GM12878 (cell line): ENCODE measurements around the gene RAB3IL1. TPM values are rescaled to one million over a fixed set of nuclear protein-coding genes. Genes with fewer than 3 reads are reported as not detected.

Source experiments
- ATAC-seq: fragments of 200-7000 bp; cut with Tn5 transposase; 3 replicates; pipeline ENCODE4 v1.9.1; 2020; ENCODE audit warnings: mild to moderate bottlenecking, moderate library complexity
- BruUV-seq: library from RNA; stranded (reverse); fragments of 400-500 nt; replicated peaks from 2 replicates; lab custom pipeline; 2021; lab: Mats Ljungman, UMichigan
- CTCF ChIA-PET: fragments of 300-600 bp; sonication (Branson Sonifier 250); formaldehyde crosslinking; extraction: SDS; loops from one replicate; lab custom pipeline; 2021; ENCODE audit warnings: inconsistent platforms; lab: Yijun Ruan, JAX
- POLR2A ChIA-PET: fragments of 350-600 bp; formaldehyde crosslinking; extraction: SDS; loops from one replicate; lab custom pipeline; 2021; ENCODE audit warnings: inconsistent platforms; lab: Charles Lee
- RAD21 ChIA-PET: fragments of 300-600 bp; sonication (Branson Sonifier 250); formaldehyde crosslinking; loops from one replicate; lab custom pipeline; 2023; ENCODE audit warnings: antibody characterized with exemption; ENCODE audit not compliant: unreplicated experiment; lab: Charles Lee
- SMC1A ChIA-PET: fragments of 300-600 bp; sonication (Branson Sonifier 250); formaldehyde crosslinking; loops from one replicate; lab custom pipeline; 2023; ENCODE audit not compliant: unreplicated experiment, uncharacterized antibody; lab: Charles Lee
- DNase-seq: peaks from one replicate; pipeline ENCODE4 v3.0.0-alpha.2; 2011; ENCODE audit warnings: low read depth, low spot score
- FAIRE-seq: peaks from 3 replicates; lab custom pipeline; 2011; peaks lifted over from hg19 to GRCh38; lab: Jason Lieb, UNC
- H2AFZ ChIP-seq: 2 replicates; pipeline ENCODE4 v1.6.0; 2011; ENCODE audit warnings: low read depth, low read length, control low read depth; ENCODE audit not compliant: control insufficient read depth
- H3K27ac ChIP-seq: 2 replicates; pipeline ENCODE4 v1.5.1; 2011; ENCODE audit warnings: control low read depth; ENCODE audit not compliant: control insufficient read depth, insufficient read depth
- H3K27me3 ChIP-seq, 2 experiments: replicated peaks in 1 of 2; 2 replicates each; pipeline versions ENCODE4 v1.6.0 to v1.6.1; 2011; ENCODE audit warnings: low read length in 1 of 2; ENCODE audit not compliant: control insufficient read depth in 2 of 2, insufficient read depth in 2 of 2
- H3K36me3 ChIP-seq, 2 experiments: 2 replicates each; pipeline ENCODE4 v1.5.1; 2011; ENCODE audit warnings: low read length in 1 of 2; ENCODE audit not compliant: control insufficient read depth in 2 of 2, insufficient read depth in 2 of 2
- H3K4me1 ChIP-seq: 2 replicates; pipeline ENCODE4 v1.6.1; 2011; ENCODE audit warnings: mild to moderate bottlenecking, low read length, moderate library complexity, mixed read lengths; ENCODE audit not compliant: control insufficient read depth, insufficient read depth
- H3K4me2 ChIP-seq: 2 replicates; pipeline ENCODE4 v1.6.0; 2011; ENCODE audit warnings: control low read depth; ENCODE audit not compliant: control insufficient read depth, insufficient read depth
- H3K4me3 ChIP-seq: fragments of 200-600 bp; sonication (generic); 2 replicates; pipeline ENCODE4 v1.5.1; 2016
- H3K79me2 ChIP-seq: 2 replicates; pipeline ENCODE4 v1.6.0; 2011; ENCODE audit warnings: low read length; ENCODE audit not compliant: control insufficient read depth, insufficient read depth
- H3K9ac ChIP-seq: 2 replicates; pipeline ENCODE4 v1.8.0; 2011; ENCODE audit warnings: low read length, control low read depth, mixed read lengths; ENCODE audit not compliant: control insufficient read depth, insufficient read depth
- H3K9me3 ChIP-seq: replicated peaks from 3 replicates; pipeline ENCODE4 v1.5.1; 2011; ENCODE audit warnings: mild to moderate bottlenecking, low read length; ENCODE audit not compliant: control insufficient read depth, insufficient read depth
- H4K20me1 ChIP-seq: 2 replicates; pipeline ENCODE4 v1.6.0; 2011; ENCODE audit not compliant: control insufficient read depth, insufficient read depth
- CBX3 ChIP-seq: fragments of 200-600 bp; sonication (generic); IDR thresholded peaks from 2 replicates; pipeline ENCODE4 v1.6.1; 2016; ENCODE audit warnings: low read depth, borderline replicate concordance
- CEBPB ChIP-seq, 2 experiments: fragments of 150-350 bp in 1 of 2; IDR thresholded peaks; 2 replicates each; pipeline ENCODE4 v1.6.1; 2012 to 2014; ENCODE audit warnings: low read depth in 2 of 2, low read length in 2 of 2, borderline replicate concordance in 1 of 2, inconsistent platforms in 1 of 2
- GATAD2B ChIP-seq: fragments of 450-650 bp; conservative IDR thresholded peaks from 2 replicates; pipeline ENCODE4 v1.6.1; 2017; ENCODE audit warnings: low read depth, mild to moderate bottlenecking, moderate library complexity
- IKZF1 ChIP-seq: fragments of 450-650 bp; conservative IDR thresholded peaks from 2 replicates; pipeline ENCODE4 v1.6.1; 2017; ENCODE audit warnings: antibody characterized with exemption, mild to moderate bottlenecking
- MYC ChIP-seq: IDR thresholded peaks from 2 replicates; pipeline ENCODE4 v1.6.1; 2011; ENCODE audit warnings: mild to moderate bottlenecking, low read length, moderate library complexity, inconsistent platforms; ENCODE audit not compliant: insufficient read depth, insufficient replicate concordance, insufficient read length, severe bottlenecking
- NFYA ChIP-seq: IDR thresholded peaks from 2 replicates; pipeline ENCODE4 v1.6.1; 2011; ENCODE audit warnings: low read depth, mild to moderate bottlenecking, low read length, improper control_type of control experiment, borderline replicate concordance
- PAX5 ChIP-seq: IDR thresholded peaks from 2 replicates; pipeline ENCODE4 v1.6.1; 2011; ENCODE audit warnings: low read depth, low read length, borderline replicate concordance
- POLR2A ChIP-seq: IDR thresholded peaks from 2 replicates; pipeline ENCODE4 v1.6.1; 2011; ENCODE audit warnings: low read depth, mild to moderate bottlenecking, low read length
- RAD51 ChIP-seq: fragments of 450-650 bp; IDR thresholded peaks from 2 replicates; pipeline ENCODE4 v1.6.1; 2016; ENCODE audit warnings: moderate library complexity, mild to moderate bottlenecking, inconsistent platforms
- RELA ChIP-seq: fragments of 450-650 bp; IDR thresholded peaks from 2 replicates; pipeline ENCODE4 v1.8.0; 2014; ENCODE audit warnings: borderline replicate concordance; ENCODE audit not compliant: partially characterized antibody
- SMAD1 ChIP-seq: fragments of 450-650 bp; IDR thresholded peaks from 2 replicates; pipeline ENCODE4 v1.6.1; 2018; ENCODE audit warnings: mild to moderate bottlenecking, low read depth; ENCODE audit not compliant: partially characterized antibody
- TCF12 ChIP-seq: IDR thresholded peaks from 2 replicates; pipeline ENCODE4 v1.6.1; 2011; ENCODE audit warnings: low read depth, mild to moderate bottlenecking, low read length
- TCF3 ChIP-seq: IDR thresholded peaks from 2 replicates; pipeline ENCODE4 v1.6.1; 2012; ENCODE audit warnings: low read depth, mild to moderate bottlenecking, low read length, borderline replicate concordance; ENCODE audit not compliant: insufficient read depth
- ZNF384 ChIP-seq: IDR thresholded peaks from 2 replicates; pipeline ENCODE4 v1.6.1; 2012; ENCODE audit warnings: low read depth, mild to moderate bottlenecking, low read length, improper control_type of control experiment, borderline replicate concordance
- WGBS: methylation state at CpG from one replicate; pipeline ENCODE4 v1.1.6; 2016; ENCODE audit warnings: low lambda C conversion rate; ENCODE audit not compliant: insufficient replicate concordance, insufficient coverage; ENCODE audit errors: missing lambda C conversion rate; 5-methylcytosine and 5-hydroxymethylcytosine counted together
- in situ Hi-C: fragments of 300-500 bp; cut with MboI; formaldehyde crosslinking; loops from 9 replicates; pipeline ENCODE4 v1.14.3; 2018; ENCODE audit warnings: mixed read lengths
- intact Hi-C: fragments of 100-400 bp; cut with micrococcal nuclease; formaldehyde crosslinking; loops from one replicate; pipeline ENCODE4 v1.14.2; 2022; ENCODE audit not compliant: unreplicated experiment
- polyA plus RNA-seq, 11 experiments: library from polyadenylated mRNA; depleted of rRNA in 4 of 11; unstranded in 6 of 11; stranded (reverse) in 5 of 11; fragments of >200 nt; fragmentation: Nextera tagmentation in 4 of 11; fragmentation: Illumina TruSeq in 1 of 11; extraction: Ambion mirVana in 4 of 11; extraction: Trizol in 1 of 11; gene quantifications; 1 replicate in 1 of 11; 2 replicates in 10 of 11; pipeline versions ENCODE4 v1.2.1 to v1.2.3, GENCODE V29; 2011 to 2016; ENCODE audit warnings: inconsistent platforms in 2 of 11, missing spikeins in 2 of 11, low read depth in 1 of 11
- total RNA-seq, 4 experiments: library from RNA; depleted of rRNA in 3 of 4; stranded (reverse); fragments of >200 nt in 3 of 4; fragmentation: Illumina TruSeq in 1 of 4; extraction: Trizol in 1 of 4; gene quantifications; 2 replicates each; pipeline versions ENCODE4 v1.2.1 to v1.2.3, GENCODE V29; 2013 to 2021
- TF ChIP-seq, protein P1 (sequence below): fragments of 450-650 bp; IDR thresholded peaks from 2 replicates; pipeline ENCODE4 v1.6.1; 2016; ENCODE audit warnings: mild to moderate bottlenecking, moderate library complexity, borderline replicate concordance
- TF ChIP-seq, protein P2 (sequence below): fragments of 450-650 bp; IDR thresholded peaks from 2 replicates; pipeline ENCODE4 v1.6.1; 2017; ENCODE audit warnings: mild to moderate bottlenecking, moderate library complexity

The RAB3IL1 gene
- total and polyA plus RNA-seq, 10 of the 15 experiments (the other 5 are each of a cell fraction or from before 2014, with no cell fraction given): 0.04 TPM; not detected in 9

DNA sequence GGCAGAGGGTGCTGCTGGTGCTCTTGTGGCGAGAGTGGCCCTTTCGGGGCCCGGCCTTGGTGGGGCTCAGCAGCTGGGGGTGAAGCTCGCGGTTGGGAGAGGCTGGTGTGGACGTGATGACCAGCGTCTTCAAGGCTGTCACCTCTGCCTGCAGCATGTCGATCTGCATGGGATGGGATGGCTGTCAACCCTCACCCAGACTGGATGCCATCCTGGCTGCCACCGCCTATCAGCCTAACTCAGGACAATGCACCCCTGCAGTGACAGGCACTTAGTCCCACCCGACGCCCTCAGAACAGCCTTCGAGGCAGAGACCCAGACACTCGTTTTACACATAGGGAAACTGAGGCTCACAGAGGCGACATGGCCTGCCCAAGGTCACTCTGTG is 10.8 kb downstream of the RAB3IL1 start:
- intact Hi-C loops (no loop called here), in situ Hi-C loops (no loop called here)
- BruUV-seq: no TSS peak
- DNase-seq (no peak), ATAC-seq (no peak), FAIRE-seq (no peak)
- RAD21 ChIA-PET: interaction anchor here (1.1 kb wide), 1 partner anchor 41 kb away, joined by 3 read pairs; no protein-coding TSS in a partner anchor
- Histone ChIP-seq H3K79me2 (no peaks in the 10 kb centered on the region), H3K9ac (no peak overlapping the region), H3K36me3 (no peaks in the 10 kb centered on the region), H3K9me3 (no peaks in the 10 kb centered on the region), H3K4me1 (no peaks in the 10 kb centered on the region), H3K27ac (no peak overlapping the region), H4K20me1 (no peaks in the 10 kb centered on the region), H3K4me3 (no peak overlapping the region), H3K27me3 (peaks cover 0 to 1% of the 10 kb centered on the region in 2 experiments; a peak in 1 of 4 replicates), H3K4me2 (no peak overlapping the region), H2AFZ (no peak overlapping the region)
- SMC1A ChIA-PET: interaction anchor here (1.0 kb wide), 1 partner anchor 175 kb away, joined by 4 read pairs; no protein-coding TSS in a partner anchor
- CTCF ChIA-PET: interaction anchor here (1.1 to 11.4 kb wide), 3 partner anchors 8 to 173 kb away, joined by 5 to 321 read pairs (median 22); no protein-coding TSS in a partner anchor
- WGBS: 31% methylated on average over 14 of the region's 14 CpGs
- POLR2A ChIA-PET: no interaction called here
- TF ChIP-seq NFYA (no peak), TCF12 (no peak), POLR2A (no peak), RELA (no peak), CBX3 (no peak), RAD51 (no peak), SMAD1 (no peak), IKZF1 (no peak), CEBPB (IDR thresholded peaks at IDR 0.05; ENCODE audit: borderline replicate concordance in 1 of 2, low read depth in 2 of 2, low read length in 2 of 2) (no peak), GATAD2B (no peak), TCF3 (no peak), PAX5 (no peak), ZNF384 (no peak), MYC (no peak)
- TF ChIP-seq, protein P1, sequence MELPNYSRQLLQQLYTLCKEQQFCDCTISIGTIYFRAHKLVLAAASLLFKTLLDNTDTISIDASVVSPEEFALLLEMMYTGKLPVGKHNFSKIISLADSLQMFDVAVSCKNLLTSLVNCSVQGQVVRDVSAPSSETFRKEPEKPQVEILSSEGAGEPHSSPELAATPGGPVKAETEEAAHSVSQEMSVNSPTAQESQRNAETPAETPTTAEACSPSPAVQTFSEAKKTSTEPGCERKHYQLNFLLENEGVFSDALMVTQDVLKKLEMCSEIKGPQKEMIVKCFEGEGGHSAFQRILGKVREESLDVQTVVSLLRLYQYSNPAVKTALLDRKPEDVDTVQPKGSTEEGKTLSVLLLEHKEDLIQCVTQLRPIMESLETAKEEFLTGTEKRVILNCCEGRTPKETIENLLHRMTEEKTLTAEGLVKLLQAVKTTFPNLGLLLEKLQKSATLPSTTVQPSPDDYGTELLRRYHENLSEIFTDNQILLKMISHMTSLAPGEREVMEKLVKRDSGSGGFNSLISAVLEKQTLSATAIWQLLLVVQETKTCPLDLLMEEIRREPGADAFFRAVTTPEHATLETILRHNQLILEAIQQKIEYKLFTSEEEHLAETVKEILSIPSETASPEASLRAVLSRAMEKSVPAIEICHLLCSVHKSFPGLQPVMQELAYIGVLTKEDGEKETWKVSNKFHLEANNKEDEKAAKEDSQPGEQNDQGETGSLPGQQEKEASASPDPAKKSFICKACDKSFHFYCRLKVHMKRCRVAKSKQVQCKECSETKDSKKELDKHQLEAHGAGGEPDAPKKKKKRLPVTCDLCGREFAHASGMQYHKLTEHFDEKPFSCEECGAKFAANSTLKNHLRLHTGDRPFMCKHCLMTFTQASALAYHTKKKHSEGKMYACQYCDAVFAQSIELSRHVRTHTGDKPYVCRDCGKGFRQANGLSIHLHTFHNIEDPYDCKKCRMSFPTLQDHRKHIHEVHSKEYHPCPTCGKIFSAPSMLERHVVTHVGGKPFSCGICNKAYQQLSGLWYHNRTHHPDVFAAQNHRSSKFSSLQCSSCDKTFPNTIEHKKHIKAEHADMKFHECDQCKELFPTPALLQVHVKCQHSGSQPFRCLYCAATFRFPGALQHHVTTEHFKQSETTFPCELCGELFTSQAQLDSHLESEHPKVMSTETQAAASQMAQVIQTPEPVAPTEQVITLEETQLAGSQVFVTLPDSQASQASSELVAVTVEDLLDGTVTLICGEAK: no peak
- TF ChIP-seq, protein P2, sequence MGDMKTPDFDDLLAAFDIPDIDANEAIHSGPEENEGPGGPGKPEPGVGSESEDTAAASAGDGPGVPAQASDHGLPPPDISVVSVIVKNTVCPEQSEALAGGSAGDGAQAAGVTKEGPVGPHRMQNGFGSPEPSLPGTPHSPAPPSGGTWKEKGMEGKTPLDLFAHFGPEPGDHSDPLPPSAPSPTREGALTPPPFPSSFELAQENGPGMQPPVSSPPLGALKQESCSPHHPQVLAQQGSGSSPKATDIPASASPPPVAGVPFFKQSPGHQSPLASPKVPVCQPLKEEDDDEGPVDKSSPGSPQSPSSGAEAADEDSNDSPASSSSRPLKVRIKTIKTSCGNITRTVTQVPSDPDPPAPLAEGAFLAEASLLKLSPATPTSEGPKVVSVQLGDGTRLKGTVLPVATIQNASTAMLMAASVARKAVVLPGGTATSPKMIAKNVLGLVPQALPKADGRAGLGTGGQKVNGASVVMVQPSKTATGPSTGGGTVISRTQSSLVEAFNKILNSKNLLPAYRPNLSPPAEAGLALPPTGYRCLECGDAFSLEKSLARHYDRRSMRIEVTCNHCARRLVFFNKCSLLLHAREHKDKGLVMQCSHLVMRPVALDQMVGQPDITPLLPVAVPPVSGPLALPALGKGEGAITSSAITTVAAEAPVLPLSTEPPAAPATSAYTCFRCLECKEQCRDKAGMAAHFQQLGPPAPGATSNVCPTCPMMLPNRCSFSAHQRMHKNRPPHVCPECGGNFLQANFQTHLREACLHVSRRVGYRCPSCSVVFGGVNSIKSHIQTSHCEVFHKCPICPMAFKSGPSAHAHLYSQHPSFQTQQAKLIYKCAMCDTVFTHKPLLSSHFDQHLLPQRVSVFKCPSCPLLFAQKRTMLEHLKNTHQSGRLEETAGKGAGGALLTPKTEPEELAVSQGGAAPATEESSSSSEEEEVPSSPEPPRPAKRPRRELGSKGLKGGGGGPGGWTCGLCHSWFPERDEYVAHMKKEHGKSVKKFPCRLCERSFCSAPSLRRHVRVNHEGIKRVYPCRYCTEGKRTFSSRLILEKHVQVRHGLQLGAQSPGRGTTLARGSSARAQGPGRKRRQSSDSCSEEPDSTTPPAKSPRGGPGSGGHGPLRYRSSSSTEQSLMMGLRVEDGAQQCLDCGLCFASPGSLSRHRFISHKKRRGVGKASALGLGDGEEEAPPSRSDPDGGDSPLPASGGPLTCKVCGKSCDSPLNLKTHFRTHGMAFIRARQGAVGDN: no peak
